Measurements from ENCODE around the gene CACNA1G. TPM values are rescaled to one million over a fixed set of nuclear protein-coding genes. Genes with fewer than 3 reads are reported as not detected.
A peak's percentile ranks its signal among the peaks of the same experiment; 100 is the strongest.

The CACNA1G gene
- total RNA-seq, 1 experiment from 2014 or later, result not detected

DNA sequence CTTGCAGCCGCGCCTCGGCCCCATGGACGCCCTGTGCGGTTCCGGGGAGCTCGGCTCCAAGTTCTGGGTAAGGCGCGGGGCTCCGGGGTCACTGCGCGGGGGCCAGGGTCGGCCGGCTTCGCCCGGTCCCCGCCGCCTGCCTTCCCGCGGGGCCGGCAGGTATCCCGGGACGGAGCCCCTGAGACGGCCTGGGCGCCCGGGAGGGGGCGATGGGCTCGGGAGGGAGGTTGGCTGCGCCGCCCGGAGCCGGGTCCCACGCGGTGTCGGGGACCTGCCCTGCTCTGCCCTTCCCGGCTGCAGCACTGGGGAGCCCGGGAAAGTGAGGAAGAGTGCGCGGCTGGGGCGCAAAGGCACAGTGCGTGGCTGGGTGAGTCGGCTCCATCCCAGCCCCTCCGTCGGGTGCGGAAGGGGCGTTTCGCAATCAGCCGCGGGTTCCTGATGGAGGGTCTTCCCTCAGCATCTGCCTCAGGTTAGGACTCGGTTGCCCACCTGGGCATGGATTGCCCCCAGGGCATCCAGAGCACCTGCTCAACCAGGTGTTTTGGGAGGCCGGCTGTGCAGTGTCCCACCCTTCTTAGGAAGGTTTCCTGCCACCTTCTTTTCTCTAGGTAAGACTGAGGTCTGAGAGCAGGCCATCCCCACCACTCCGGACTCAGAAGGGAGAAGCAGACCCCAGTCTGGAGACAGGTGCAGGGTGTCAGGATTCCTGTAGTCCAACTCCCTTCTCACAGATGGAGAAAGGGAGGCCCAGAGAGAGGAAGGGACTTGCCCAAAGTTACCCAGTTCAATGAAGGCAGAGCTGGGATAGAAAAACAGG is 74.6 kb downstream of the CACNA1G start:
- ChIA-PET CTCF (interaction anchor here (0.6 to 10.0 kb wide), 12 partner anchors 10 to 272 kb away, joined by 3 to 118 read pairs (median 4); partner anchors contain the start of gene SPATA20), POLR2A (interaction anchor here (0.6 to 6.9 kb wide), 12 partner anchors 12 to 232 kb away, joined by 3 to 96 read pairs (median 6); partner anchors contain the start of genes ANKRD40, LUC7L3 and TOB1)
- H3K9me3 Mint-ChIP-seq (ENCODE audit: unreplicated experiment), result no peaks in the 10 kb centered on the region
- H3K36me3 Mint-ChIP-seq (ENCODE audit: insufficient read depth, unreplicated experiment), result peaks cover 12% of the 10 kb centered on the region
- BruUV-seq (replicated peaks), result no TSS peak
- no peaks in the 10 kb centered on the region for H3K27me3 Mint-ChIP-seq (ENCODE audit: insufficient read depth, unreplicated experiment)
- TF ChIP-seq, protein P1, sequence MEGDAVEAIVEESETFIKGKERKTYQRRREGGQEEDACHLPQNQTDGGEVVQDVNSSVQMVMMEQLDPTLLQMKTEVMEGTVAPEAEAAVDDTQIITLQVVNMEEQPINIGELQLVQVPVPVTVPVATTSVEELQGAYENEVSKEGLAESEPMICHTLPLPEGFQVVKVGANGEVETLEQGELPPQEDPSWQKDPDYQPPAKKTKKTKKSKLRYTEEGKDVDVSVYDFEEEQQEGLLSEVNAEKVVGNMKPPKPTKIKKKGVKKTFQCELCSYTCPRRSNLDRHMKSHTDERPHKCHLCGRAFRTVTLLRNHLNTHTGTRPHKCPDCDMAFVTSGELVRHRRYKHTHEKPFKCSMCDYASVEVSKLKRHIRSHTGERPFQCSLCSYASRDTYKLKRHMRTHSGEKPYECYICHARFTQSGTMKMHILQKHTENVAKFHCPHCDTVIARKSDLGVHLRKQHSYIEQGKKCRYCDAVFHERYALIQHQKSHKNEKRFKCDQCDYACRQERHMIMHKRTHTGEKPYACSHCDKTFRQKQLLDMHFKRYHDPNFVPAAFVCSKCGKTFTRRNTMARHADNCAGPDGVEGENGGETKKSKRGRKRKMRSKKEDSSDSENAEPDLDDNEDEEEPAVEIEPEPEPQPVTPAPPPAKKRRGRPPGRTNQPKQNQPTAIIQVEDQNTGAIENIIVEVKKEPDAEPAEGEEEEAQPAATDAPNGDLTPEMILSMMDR (IDR thresholded peaks at IDR 0.05; ENCODE audit: unreplicated experiment), result peak; percentile 13
- peak overlapping the region; percentile 23 for H3K27ac Mint-ChIP-seq (ENCODE audit: low read depth, unreplicated experiment)
- peak overlapping the region; percentile 71 for H3K4me3 Mint-ChIP-seq (ENCODE audit: unreplicated experiment)
- intact Hi-C loops (cut with micrococcal nuclease), result no loop called here
- no peak for DNase-seq (ENCODE audit: unreplicated experiment)
- peaks cover 46% of the 10 kb centered on the region for H3K4me1 Mint-ChIP-seq (ENCODE audit: insufficient read depth, unreplicated experiment)

DNA sequence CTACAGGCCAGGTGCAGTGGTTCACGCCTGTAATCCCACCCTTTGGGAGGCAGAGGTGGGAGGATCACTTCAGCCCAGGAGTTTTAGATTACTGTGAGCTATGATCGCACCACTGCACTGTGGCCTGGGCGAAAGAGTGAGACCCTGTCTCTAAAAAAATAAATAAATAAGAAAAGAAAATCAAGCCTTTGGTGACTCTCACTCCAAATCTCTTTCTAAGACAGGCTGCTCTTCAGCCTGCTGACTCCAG is 75.1 kb downstream of the CACNA1G start:
- peak overlapping the region; percentile 71 for H3K4me3 Mint-ChIP-seq (ENCODE audit: unreplicated experiment)
- CTCF ChIA-PET, result interaction anchor here (0.6 to 2.3 kb wide), 12 partner anchors 9 to 273 kb away, joined by 3 to 10 read pairs (median 4); partner anchors contain the start of gene SPATA20
- POLR2A ChIA-PET, result interaction anchor here (0.6 to 6.9 kb wide), 12 partner anchors 12 to 231 kb away, joined by 3 to 96 read pairs (median 6); partner anchors contain the start of genes ANKRD40, LUC7L3 and TOB1

DNA sequence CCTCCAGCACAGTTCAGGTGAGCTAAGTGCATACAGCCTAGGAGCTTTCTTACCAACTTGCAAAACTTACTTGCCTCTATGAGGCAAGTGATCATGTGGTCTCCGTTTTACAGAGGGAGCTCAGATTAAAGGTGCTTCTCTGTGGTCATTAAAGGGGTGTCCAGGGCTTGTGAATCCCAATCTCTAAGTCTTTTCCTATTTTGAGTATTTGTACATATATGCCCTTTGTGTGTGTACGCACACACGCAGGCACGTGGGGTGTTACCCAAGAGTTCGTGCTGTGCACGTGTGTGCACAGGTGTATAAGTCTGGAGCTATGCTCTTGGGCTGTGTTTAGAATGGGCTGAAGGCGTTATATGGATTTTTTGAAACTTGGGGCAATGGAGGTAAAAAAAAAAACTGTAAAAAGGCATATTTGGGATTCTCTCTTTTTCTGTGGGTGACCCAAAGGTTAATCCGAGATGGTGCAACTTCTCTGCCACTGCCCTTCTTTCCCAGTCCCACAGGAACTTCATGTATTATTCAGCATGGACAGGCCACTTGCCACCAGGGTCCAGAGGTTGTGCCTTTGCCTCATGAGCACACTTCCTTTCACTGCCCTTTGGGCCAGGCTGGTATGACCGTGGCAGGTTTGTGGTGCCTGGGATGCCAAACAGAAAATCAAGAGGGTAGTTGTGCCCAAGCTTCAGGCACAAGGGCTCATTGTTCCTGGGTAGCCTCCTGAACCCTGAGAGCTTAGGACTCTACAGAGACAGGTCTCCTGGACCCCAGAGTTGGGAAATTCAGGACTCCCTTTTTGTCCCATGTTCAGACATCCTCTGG is 75.7 kb downstream of the CACNA1G start:
- ChIA-PET POLR2A (interaction anchor here (0.6 to 6.9 kb wide), 13 partner anchors 11 to 230 kb away, joined by 3 to 96 read pairs (median 4); partner anchors contain the start of genes ANKRD40, LUC7L3 and TOB1), CTCF (interaction anchor here (0.6 to 2.3 kb wide), 16 partner anchors 9 to 273 kb away, joined by 3 to 10 read pairs (median 4); no protein-coding TSS in a partner anchor)
- H3K4me1 Mint-ChIP-seq (ENCODE audit: insufficient read depth, unreplicated experiment), result peaks cover 45% of the 10 kb centered on the region
- TF ChIP-seq, protein P1 (IDR thresholded peaks at IDR 0.05; ENCODE audit: unreplicated experiment), result no peak
- peak; percentile 47 for DNase-seq (ENCODE audit: unreplicated experiment)
- no TSS peak for BruUV-seq (replicated peaks)
- peak overlapping the region; percentile 91 for H3K27ac Mint-ChIP-seq (ENCODE audit: low read depth, unreplicated experiment)
- H3K9me3 Mint-ChIP-seq (ENCODE audit: unreplicated experiment), result no peaks in the 10 kb centered on the region
- no peaks in the 10 kb centered on the region for H3K27me3 Mint-ChIP-seq (ENCODE audit: insufficient read depth, unreplicated experiment)
- intact Hi-C loops (cut with micrococcal nuclease), result no loop called here
- peaks cover 16% of the 10 kb centered on the region for H3K36me3 Mint-ChIP-seq (ENCODE audit: insufficient read depth, unreplicated experiment)
- H3K4me3 Mint-ChIP-seq (ENCODE audit: unreplicated experiment), result peak overlapping the region; percentile 71

More for the DNA sequence above, 75.1 kb downstream of the CACNA1G start:
- TF ChIP-seq, protein P1 (IDR thresholded peaks at IDR 0.05; ENCODE audit: unreplicated experiment), result no peak
- peaks cover 42% of the 10 kb centered on the region for H3K4me1 Mint-ChIP-seq (ENCODE audit: insufficient read depth, unreplicated experiment)
- H3K27me3 Mint-ChIP-seq (ENCODE audit: insufficient read depth, unreplicated experiment), result no peaks in the 10 kb centered on the region
- no peak for DNase-seq (ENCODE audit: unreplicated experiment)
- TSS peak; percentile 48 for BruUV-seq (replicated peaks)
- peaks cover 12% of the 10 kb centered on the region for H3K36me3 Mint-ChIP-seq (ENCODE audit: insufficient read depth, unreplicated experiment)
- intact Hi-C loops (cut with micrococcal nuclease), result no loop called here
- no peak overlapping the region for H3K27ac Mint-ChIP-seq (ENCODE audit: low read depth, unreplicated experiment)
- H3K9me3 Mint-ChIP-seq (ENCODE audit: unreplicated experiment), result no peaks in the 10 kb centered on the region

All from MCF 10A (cell line).